HEK293 (cell line): ENCODE measurements around the gene TANC1.

Experiments
- MEIS1 ChIP-seq: sonication (generic); formaldehyde crosslinking; IDR thresholded peaks from 2 replicates; pipeline ENCODE4 v1.8.1; 2022; ENCODE audit warnings: missing genetic modification reagents, mild to moderate bottlenecking, borderline replicate concordance
- ZNF324 ChIP-seq: fragments of 450-650 bp; formaldehyde crosslinking; IDR thresholded peaks from 2 replicates; pipeline ENCODE4 v1.5.1; 2016; ENCODE audit warnings: missing biosample characterization, missing genetic modification characterization
- ZNF768 ChIP-seq: fragments of 450-650 bp; formaldehyde crosslinking; IDR thresholded peaks from 2 replicates; pipeline ENCODE4 v1.5.1; 2018; ENCODE audit warnings: missing biosample characterization, mild to moderate bottlenecking, missing genetic modification characterization
- TF ChIP-seq, protein P1 (sequence below): fragments of 450-650 bp; formaldehyde crosslinking; IDR thresholded peaks from 2 replicates; pipeline ENCODE4 v1.5.1; 2016; ENCODE audit warnings: missing biosample characterization, missing genetic modification characterization
- TF ChIP-seq, protein P2 (sequence below): fragments of 450-650 bp; formaldehyde crosslinking; IDR thresholded peaks from 2 replicates; pipeline ENCODE4 v1.5.1; 2016; ENCODE audit warnings: missing biosample characterization, missing genetic modification characterization
- TF ChIP-seq, protein P3 (sequence below): fragments of 450-650 bp; formaldehyde crosslinking; IDR thresholded peaks from 2 replicates; pipeline ENCODE4 v1.5.1; 2016; ENCODE audit warnings: missing biosample characterization, missing genetic modification characterization

DNA sequence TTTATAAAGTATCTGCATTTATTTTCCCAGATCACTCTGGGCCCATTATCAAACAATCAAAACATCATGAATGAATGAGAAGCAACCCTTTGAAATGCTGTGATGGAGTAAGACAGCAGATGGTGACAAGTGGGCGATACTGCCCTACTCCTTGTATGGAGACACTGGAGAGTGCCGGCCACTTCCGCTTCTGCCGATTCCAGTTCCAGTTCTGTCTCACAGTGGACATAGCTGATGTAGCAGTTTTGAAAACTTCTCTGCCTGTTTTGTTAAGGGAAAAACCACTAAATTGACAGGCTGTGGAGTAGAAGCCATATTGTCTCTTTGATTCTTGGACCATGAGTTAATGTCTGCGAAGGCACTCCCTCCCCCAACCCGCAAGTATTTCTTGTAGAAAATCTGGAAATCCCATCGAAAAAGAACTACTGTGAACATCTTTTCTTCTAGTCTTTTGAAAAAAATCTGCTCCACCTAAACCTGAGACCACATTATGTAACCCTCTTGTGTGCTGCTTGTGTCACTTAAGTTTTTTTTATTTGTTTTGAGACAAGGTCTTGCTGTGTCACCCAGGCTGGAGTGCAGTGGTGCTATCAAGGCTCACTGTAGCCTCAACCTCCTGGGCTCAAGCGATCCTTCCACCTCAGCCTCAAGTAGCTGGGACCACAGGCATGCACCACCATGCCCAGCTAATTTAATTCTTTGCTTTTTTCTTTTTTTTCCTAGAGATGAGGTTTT, 133.5 kb downstream of the TANC1 start:
- TF ChIP-seq, protein P1, sequence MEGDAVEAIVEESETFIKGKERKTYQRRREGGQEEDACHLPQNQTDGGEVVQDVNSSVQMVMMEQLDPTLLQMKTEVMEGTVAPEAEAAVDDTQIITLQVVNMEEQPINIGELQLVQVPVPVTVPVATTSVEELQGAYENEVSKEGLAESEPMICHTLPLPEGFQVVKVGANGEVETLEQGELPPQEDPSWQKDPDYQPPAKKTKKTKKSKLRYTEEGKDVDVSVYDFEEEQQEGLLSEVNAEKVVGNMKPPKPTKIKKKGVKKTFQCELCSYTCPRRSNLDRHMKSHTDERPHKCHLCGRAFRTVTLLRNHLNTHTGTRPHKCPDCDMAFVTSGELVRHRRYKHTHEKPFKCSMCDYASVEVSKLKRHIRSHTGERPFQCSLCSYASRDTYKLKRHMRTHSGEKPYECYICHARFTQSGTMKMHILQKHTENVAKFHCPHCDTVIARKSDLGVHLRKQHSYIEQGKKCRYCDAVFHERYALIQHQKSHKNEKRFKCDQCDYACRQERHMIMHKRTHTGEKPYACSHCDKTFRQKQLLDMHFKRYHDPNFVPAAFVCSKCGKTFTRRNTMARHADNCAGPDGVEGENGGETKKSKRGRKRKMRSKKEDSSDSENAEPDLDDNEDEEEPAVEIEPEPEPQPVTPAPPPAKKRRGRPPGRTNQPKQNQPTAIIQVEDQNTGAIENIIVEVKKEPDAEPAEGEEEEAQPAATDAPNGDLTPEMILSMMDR = no peak
- TF ChIP-seq, protein P2, sequence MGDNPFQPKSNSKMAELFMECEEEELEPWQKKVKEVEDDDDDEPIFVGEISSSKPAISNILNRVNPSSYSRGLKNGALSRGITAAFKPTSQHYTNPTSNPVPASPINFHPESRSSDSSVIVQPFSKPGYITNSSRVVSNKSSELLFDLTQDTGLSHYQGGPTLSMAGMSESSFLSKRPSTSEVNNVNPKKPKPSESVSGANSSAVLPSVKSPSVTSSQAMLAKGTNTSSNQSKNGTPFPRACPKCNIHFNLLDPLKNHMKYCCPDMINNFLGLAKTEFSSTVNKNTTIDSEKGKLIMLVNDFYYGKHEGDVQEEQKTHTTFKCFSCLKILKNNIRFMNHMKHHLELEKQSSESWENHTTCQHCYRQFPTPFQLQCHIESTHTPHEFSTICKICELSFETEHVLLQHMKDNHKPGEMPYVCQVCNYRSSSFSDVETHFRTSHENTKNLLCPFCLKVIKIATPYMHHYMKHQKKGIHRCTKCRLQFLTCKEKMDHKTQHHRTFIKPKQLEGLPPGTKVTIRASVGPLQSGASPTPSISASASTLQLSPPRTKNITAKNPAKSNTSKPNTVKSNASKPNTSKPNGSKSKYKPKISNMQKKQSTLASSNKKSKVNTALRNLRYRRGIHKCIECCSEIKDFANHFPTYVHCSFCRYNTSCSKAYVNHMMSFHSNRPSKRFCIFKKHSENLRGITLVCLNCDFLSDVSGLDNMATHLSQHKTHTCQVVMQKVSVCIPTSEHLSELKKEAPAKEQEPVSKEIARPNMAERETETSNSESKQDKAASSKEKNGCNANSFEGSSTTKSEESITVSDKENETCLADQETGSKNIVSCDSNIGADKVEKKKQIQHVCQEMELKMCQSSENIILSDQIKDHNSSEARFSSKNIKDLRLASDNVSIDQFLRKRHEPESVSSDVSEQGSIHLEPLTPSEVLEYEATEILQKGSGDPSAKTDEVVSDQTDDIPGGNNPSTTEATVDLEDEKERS (tag by site-specific recombination) = no peak
- no peak for TF ChIP-seq MEIS1 (CRISPR knock-in tag)
- TF ChIP-seq, protein P3, sequence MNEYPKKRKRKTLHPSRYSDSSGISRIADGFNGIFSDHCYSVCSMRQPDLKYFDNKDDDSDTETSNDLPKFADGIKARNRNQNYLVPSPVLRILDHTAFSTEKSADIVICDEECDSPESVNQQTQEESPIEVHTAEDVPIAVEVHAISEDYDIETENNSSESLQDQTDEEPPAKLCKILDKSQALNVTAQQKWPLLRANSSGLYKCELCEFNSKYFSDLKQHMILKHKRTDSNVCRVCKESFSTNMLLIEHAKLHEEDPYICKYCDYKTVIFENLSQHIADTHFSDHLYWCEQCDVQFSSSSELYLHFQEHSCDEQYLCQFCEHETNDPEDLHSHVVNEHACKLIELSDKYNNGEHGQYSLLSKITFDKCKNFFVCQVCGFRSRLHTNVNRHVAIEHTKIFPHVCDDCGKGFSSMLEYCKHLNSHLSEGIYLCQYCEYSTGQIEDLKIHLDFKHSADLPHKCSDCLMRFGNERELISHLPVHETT = no peak
- no peak for TF ChIP-seq ZNF768 (tag by site-specific recombination)
- no peak for TF ChIP-seq ZNF324 (tag by site-specific recombination)
